Vagina (tissue), 2 donors: ENCODE data around the gene GPC5. TPM values are rescaled to one million over a fixed set of nuclear protein-coding genes. Genes with fewer than 3 reads are reported as not detected.

Experiments used
- DNase-seq, 2 donors: peaks; one replicate each; pipeline ENCODE4 v3.0.0-alpha.2; 2017; ENCODE audit errors: extremely low spot score in 2 of 2
- H3K27ac ChIP-seq: fragments of 200-600 bp; sonication (generic); one replicate; pipeline ENCODE4 v1.5.1; 2019
- H3K27me3 ChIP-seq: fragments of 200-600 bp; sonication (generic); one replicate; pipeline ENCODE4 v1.5.1; 2019
- H3K36me3 ChIP-seq, 2 donors: fragments of 200-600 bp; sonication (generic); one replicate each; pipeline ENCODE4 v1.5.1; 2017 to 2019
- H3K4me1 ChIP-seq: fragments of 200-600 bp; sonication (generic); one replicate; pipeline ENCODE4 v1.5.1; 2019
- H3K4me3 ChIP-seq, 2 donors: fragments of 200-600 bp; sonication (generic); 1 replicate in 1 of 2; 2 replicates in 1 of 2; pipeline ENCODE4 v1.5.1; 2016 to 2019
- H3K9me3 ChIP-seq: fragments of 200-600 bp; sonication (generic); one replicate; pipeline ENCODE4 v1.5.1; 2019
- CTCF ChIP-seq, 3 experiments: fragments of 450-650 bp in 2 of 3; fragments of 200-600 bp in 1 of 3; sonication (generic) in 1 of 3; IDR thresholded peaks; one replicate each; pipeline ENCODE4 v1.5.1; 2017 to 2019; ENCODE audit warnings: antibody characterized with exemption in 3 of 3, mild to moderate bottlenecking in 2 of 3, moderate library complexity in 2 of 3
- POLR2A ChIP-seq, 2 donors: fragments of 450-650 bp; IDR thresholded peaks; one replicate each; pipeline ENCODE4 v1.6.1; 2017; ENCODE audit warnings: antibody characterized with exemption in 2 of 2, mild to moderate bottlenecking in 2 of 2, moderate library complexity in 2 of 2
- POLR2AphosphoS5 ChIP-seq, 2 donors: sonication (generic); formaldehyde crosslinking; IDR thresholded peaks; one replicate each; pipeline ENCODE4 v1.9.0; 2017; ENCODE audit warnings: antibody characterized with exemption in 2 of 2, mild to moderate bottlenecking in 2 of 2, low read depth in 1 of 2; ENCODE audit not compliant: insufficient read depth in 1 of 2
- intact Hi-C: fragments of 100-400 bp; cut with DNase I; formaldehyde crosslinking; loops from one replicate; pipeline ENCODE4 v1.15.1; 2023
- total RNA-seq: library from RNA; depleted of rRNA; stranded (reverse); fragments of >200 nt; gene quantifications from one replicate; pipeline ENCODE4 v1.2.3, GENCODE V29; 2016

Gene GPC5
- total RNA-seq, 1 donor from 2014 or later, result 1.7 TPM

GRCh38 chr13:91520952-91521351 is 122.5 kb downstream of the GPC5 start:
- intact Hi-C loops, result no loop called here

GRCh38 chr13:91523116-91523515 is 124.7 kb downstream of the GPC5 start:
- no peaks in the 10 kb centered on the region for H3K27me3 ChIP-seq
- H3K4me1 ChIP-seq, result no peaks in the 10 kb centered on the region
- no peak overlapping the region for H3K4me3 ChIP-seq
- intact Hi-C loops, result no loop called here
- no peak for DNase-seq
- no peak for TF ChIP-seq CTCF (IDR thresholded peaks at IDR 0.05)
- TF ChIP-seq POLR2AphosphoS5 (IDR thresholded peaks at IDR 0.05; ENCODE audit: insufficient read depth in 1 of 2, low read depth in 1 of 2), result no peak
- TF ChIP-seq POLR2A (IDR thresholded peaks at IDR 0.05), result no peak
- no peak overlapping the region for H3K27ac ChIP-seq
- no peaks in the 10 kb centered on the region for H3K9me3 ChIP-seq
- H3K36me3 ChIP-seq, result no peaks in the 10 kb centered on the region

More at GRCh38 chr13:91520952-91521351, 122.5 kb downstream of the GPC5 start:
- DNase-seq, result no peak
- H3K4me1 ChIP-seq, result no peaks in the 10 kb centered on the region
- TF ChIP-seq POLR2A (IDR thresholded peaks at IDR 0.05), result no peak
- TF ChIP-seq POLR2AphosphoS5 (IDR thresholded peaks at IDR 0.05; ENCODE audit: insufficient read depth in 1 of 2, low read depth in 1 of 2), result no peak
- H3K27me3 ChIP-seq, result no peaks in the 10 kb centered on the region
- H3K36me3 ChIP-seq, result no peaks in the 10 kb centered on the region
- no peak overlapping the region for H3K4me3 ChIP-seq
- H3K27ac ChIP-seq, result no peak overlapping the region
- no peaks in the 10 kb centered on the region for H3K9me3 ChIP-seq

- H3K9me3 ChIP-seq, result no peaks in the 10 kb centered on the region
- no peak for TF ChIP-seq POLR2AphosphoS5 (IDR thresholded peaks at IDR 0.05; ENCODE audit: insufficient read depth in 1 of 2, low read depth in 1 of 2)
- no peak for TF ChIP-seq CTCF (IDR thresholded peaks at IDR 0.05)
- TF ChIP-seq POLR2A (IDR thresholded peaks at IDR 0.05), result no peak
- no peaks in the 10 kb centered on the region for H3K36me3 ChIP-seq
- DNase-seq, result no peak
- no peak overlapping the region for H3K4me3 ChIP-seq
- H3K27me3 ChIP-seq, result no peaks in the 10 kb centered on the region
- no peaks in the 10 kb centered on the region for H3K4me1 ChIP-seq
- intact Hi-C loops, result no loop called here
- no peak overlapping the region for H3K27ac ChIP-seq
Observed at GRCh38 chr13:91526543-91527033, 128.2 kb downstream of the GPC5 start.

GRCh38 chr13:91529739-91530482 is 131.5 kb downstream of the GPC5 start:
- no peak overlapping the region for H3K4me3 ChIP-seq
- H3K4me1 ChIP-seq, result no peaks in the 10 kb centered on the region
- H3K36me3 ChIP-seq, result no peaks in the 10 kb centered on the region
- intact Hi-C loops, result no loop called here
- no peak for DNase-seq
- TF ChIP-seq POLR2AphosphoS5 (IDR thresholded peaks at IDR 0.05; ENCODE audit: insufficient read depth in 1 of 2, low read depth in 1 of 2) (no peak), CTCF (IDR thresholded peaks at IDR 0.05) (no peak), POLR2A (IDR thresholded peaks at IDR 0.05) (no peak)
- no peaks in the 10 kb centered on the region for H3K9me3 ChIP-seq
- H3K27me3 ChIP-seq, result no peaks in the 10 kb centered on the region
- no peak overlapping the region for H3K27ac ChIP-seq

- intact Hi-C loops, result no loop called here
Observed at GRCh38 chr13:91531646-91532045, 133.2 kb downstream of the GPC5 start.

More at GRCh38 chr13:91531646-91532045, 133.2 kb downstream of the GPC5 start:
- Histone ChIP-seq H3K36me3 (no peaks in the 10 kb centered on the region), H3K27me3 (no peaks in the 10 kb centered on the region), H3K4me3 (no peak overlapping the region), H3K27ac (no peak overlapping the region), H3K4me1 (no peaks in the 10 kb centered on the region), H3K9me3 (no peaks in the 10 kb centered on the region)
- DNase-seq, result no peak
- no peak for TF ChIP-seq POLR2AphosphoS5 (IDR thresholded peaks at IDR 0.05; ENCODE audit: insufficient read depth in 1 of 2, low read depth in 1 of 2)
- no peak for TF ChIP-seq POLR2A (IDR thresholded peaks at IDR 0.05)
- no peak for TF ChIP-seq CTCF (IDR thresholded peaks at IDR 0.05)
